ENCODE measurements around the gene SPTBN5.

The SPTBN5 gene

GRCh38 chr15:41882689-41883483 lies 11.0 kb downstream of the SPTBN5 start:
- no peak for DNase-seq

- DNase-seq: peak in 1 of 3 donors; percentile 4
These were observed 11.7 kb downstream of the SPTBN5 start for GRCh38 chr15:41881920-41882688.

GRCh38 chr15:41881550-41881919 lies 12.3 kb downstream of the SPTBN5 start:
- no peak for DNase-seq

- DNase-seq: no peak
These were observed 12.8 kb downstream of the SPTBN5 start for GRCh38 chr15:41881086-41881485.

- no peak for DNase-seq
These were observed 13.5 kb downstream of the SPTBN5 start for GRCh38 chr15:41880156-41880877.

- DNase-seq: no peak
These were observed 14.5 kb downstream of the SPTBN5 start for GRCh38 chr15:41879321-41879845.

- DNase-seq: no peak
These were observed 15.5 kb downstream of the SPTBN5 start for GRCh38 chr15:41878355-41878699.

- DNase-seq: no peak
These were observed 16.1 kb downstream of the SPTBN5 start for GRCh38 chr15:41877631-41878354.

GRCh38 chr15:41876689-41877088 lies 17.2 kb downstream of the SPTBN5 start:
- DNase-seq: no peak

GRCh38 chr15:41876007-41876406 lies 17.8 kb downstream of the SPTBN5 start:
- DNase-seq: no peak

- no peak for DNase-seq
These were observed 19.1 kb downstream of the SPTBN5 start for GRCh38 chr15:41874736-41875135.

GRCh38 chr15:41873711-41874110 lies 20.1 kb downstream of the SPTBN5 start:
- DNase-seq: no peak

- DNase-seq: no peak
These were observed 21.6 kb downstream of the SPTBN5 start for GRCh38 chr15:41872166-41872747.

- DNase-seq: no peak
These were observed 22.5 kb downstream of the SPTBN5 start for GRCh38 chr15:41871175-41871905.

GRCh38 chr15:41870689-41871081 lies 23.2 kb downstream of the SPTBN5 start:
- no peak for DNase-seq

GRCh38 chr15:41869770-41870688 lies 23.8 kb downstream of the SPTBN5 start:
- no peak for DNase-seq

- DNase-seq: no peak
These were observed 25.5 kb downstream of the SPTBN5 start for GRCh38 chr15:41868321-41868720.

- no peak for DNase-seq
These were observed 26.8 kb downstream of the SPTBN5 start for GRCh38 chr15:41866872-41867579.

- DNase-seq: no peak
These were observed 27.6 kb downstream of the SPTBN5 start for GRCh38 chr15:41866263-41866703.

Data from suppressor macrophage treated with lipopolysaccharide for 1 hour (primary cell).